ENCODE results near the gene ATP11B.

Gene ATP11B

GRCh38 chr3:182768413-182768812, 24.9 kb upstream of the ATP11B start:
- no peak for TF ChIP-seq CEBPB (IDR thresholded peaks at IDR 0.05)
- no peak for TF ChIP-seq TEAD4 (IDR thresholded peaks at IDR 0.05)
- no peak for TF ChIP-seq USF1 (IDR thresholded peaks at IDR 0.05)
- TF ChIP-seq TCF12 (IDR thresholded peaks at IDR 0.05; ENCODE audit: low read depth), result no peak
- no peak for TF ChIP-seq TAF1 (IDR thresholded peaks at IDR 0.05; ENCODE audit: low read depth)
- TF ChIP-seq EP300 (IDR thresholded peaks at IDR 0.05; ENCODE audit: borderline replicate concordance), result no peak
- TF ChIP-seq MAX (IDR thresholded peaks at IDR 0.05), result no peak
- TF ChIP-seq REST (IDR thresholded peaks at IDR 0.05; ENCODE audit: low read depth), result no peak
- no peak for TF ChIP-seq ZBTB7A (IDR thresholded peaks at IDR 0.05; ENCODE audit: low read depth)
- TF ChIP-seq NFIC (IDR thresholded peaks at IDR 0.05), result no peak
- no peak for TF ChIP-seq RAD21 (IDR thresholded peaks at IDR 0.05; ENCODE audit: low read depth)
- no peak for TF ChIP-seq YY1 (IDR thresholded peaks at IDR 0.05; ENCODE audit: low read depth)
- TF ChIP-seq FOXM1 (IDR thresholded peaks at IDR 0.05; ENCODE audit: borderline replicate concordance, low read depth), result no peak
- no peak for TF ChIP-seq CREB1 (IDR thresholded peaks at IDR 0.05; ENCODE audit: low read depth)
- TF ChIP-seq EGR1 (IDR thresholded peaks at IDR 0.05), result no peak

- no peak for TF ChIP-seq EGR1 (IDR thresholded peaks at IDR 0.05)
- TF ChIP-seq CREB1 (IDR thresholded peaks at IDR 0.05; ENCODE audit: low read depth), result no peak
- TF ChIP-seq YY1 (IDR thresholded peaks at IDR 0.05; ENCODE audit: low read depth), result no peak
- no peak for TF ChIP-seq MAX (IDR thresholded peaks at IDR 0.05)
- TF ChIP-seq EP300 (IDR thresholded peaks at IDR 0.05; ENCODE audit: borderline replicate concordance), result no peak
- no peak for TF ChIP-seq RAD21 (IDR thresholded peaks at IDR 0.05; ENCODE audit: low read depth)
- no peak for TF ChIP-seq TCF12 (IDR thresholded peaks at IDR 0.05; ENCODE audit: low read depth)
- TF ChIP-seq TEAD4 (IDR thresholded peaks at IDR 0.05), result no peak
- TF ChIP-seq NFIC (IDR thresholded peaks at IDR 0.05), result no peak
Observed at GRCh38 chr3:182769673-182770072, 23.6 kb upstream of the ATP11B start.

GRCh38 chr3:182782149-182782548, 11.2 kb upstream of the ATP11B start:
- TF ChIP-seq MAX (IDR thresholded peaks at IDR 0.05) (no peak), EGR1 (IDR thresholded peaks at IDR 0.05) (no peak), FOXM1 (IDR thresholded peaks at IDR 0.05; ENCODE audit: borderline replicate concordance, low read depth) (no peak), TAF1 (IDR thresholded peaks at IDR 0.05; ENCODE audit: low read depth) (no peak), TEAD4 (IDR thresholded peaks at IDR 0.05) (no peak), YY1 (IDR thresholded peaks at IDR 0.05; ENCODE audit: low read depth) (no peak), USF1 (IDR thresholded peaks at IDR 0.05) (no peak), EP300 (IDR thresholded peaks at IDR 0.05; ENCODE audit: borderline replicate concordance) (no peak), CREB1 (IDR thresholded peaks at IDR 0.05; ENCODE audit: low read depth) (no peak), NFIC (IDR thresholded peaks at IDR 0.05) (no peak), ZBTB7A (IDR thresholded peaks at IDR 0.05; ENCODE audit: low read depth) (no peak), RAD21 (IDR thresholded peaks at IDR 0.05; ENCODE audit: low read depth) (no peak), REST (IDR thresholded peaks at IDR 0.05; ENCODE audit: low read depth) (no peak), CEBPB (IDR thresholded peaks at IDR 0.05) (no peak), TCF12 (IDR thresholded peaks at IDR 0.05; ENCODE audit: low read depth) (no peak)

- TF ChIP-seq TCF12 (IDR thresholded peaks at IDR 0.05; ENCODE audit: low read depth), result no peak
- no peak for TF ChIP-seq CEBPB (IDR thresholded peaks at IDR 0.05)
- TF ChIP-seq FOXM1 (IDR thresholded peaks at IDR 0.05; ENCODE audit: borderline replicate concordance, low read depth), result no peak
- TF ChIP-seq ZBTB7A (IDR thresholded peaks at IDR 0.05; ENCODE audit: low read depth), result no peak
Observed at GRCh38 chr3:182783106-182783505, 10.2 kb upstream of the ATP11B start.

GRCh38 chr3:182784542-182784941, 8.8 kb upstream of the ATP11B start:
- no peak for TF ChIP-seq EGR1 (IDR thresholded peaks at IDR 0.05)
- TF ChIP-seq CEBPB (IDR thresholded peaks at IDR 0.05), result no peak
- no peak for TF ChIP-seq TEAD4 (IDR thresholded peaks at IDR 0.05)
- no peak for TF ChIP-seq TCF12 (IDR thresholded peaks at IDR 0.05; ENCODE audit: low read depth)
- no peak for TF ChIP-seq USF1 (IDR thresholded peaks at IDR 0.05)
- no peak for TF ChIP-seq NFIC (IDR thresholded peaks at IDR 0.05)
- no peak for TF ChIP-seq CREB1 (IDR thresholded peaks at IDR 0.05; ENCODE audit: low read depth)
- TF ChIP-seq ZBTB7A (IDR thresholded peaks at IDR 0.05; ENCODE audit: low read depth), result no peak
- no peak for TF ChIP-seq RAD21 (IDR thresholded peaks at IDR 0.05; ENCODE audit: low read depth)
- TF ChIP-seq EP300 (IDR thresholded peaks at IDR 0.05; ENCODE audit: borderline replicate concordance), result no peak
